C4-2B (cell line): ENCODE measurements around the gene GALNTL6.
"Not testable (repeated sequence)": the region's sequence is repeated elsewhere in the genome, so short reads cannot be mapped to it uniquely, and the experiment has no call there.

Source experiments
- H3K27ac ChIP-seq: fragments of 450-650 bp; 2 replicates; pipeline ENCODE4 v1.5.1; 2017
- ZFX ChIP-seq: fragments of 450-650 bp; IDR thresholded peaks from 2 replicates; pipeline ENCODE4 v1.6.1; 2017
- TF ChIP-seq, protein P1 (sequence below): fragments of 450-650 bp; conservative IDR thresholded peaks from 2 replicates; pipeline ENCODE4 v1.5.1; 2017; ENCODE audit warnings: mild to moderate bottlenecking

GALNTL6 gene

DNA sequence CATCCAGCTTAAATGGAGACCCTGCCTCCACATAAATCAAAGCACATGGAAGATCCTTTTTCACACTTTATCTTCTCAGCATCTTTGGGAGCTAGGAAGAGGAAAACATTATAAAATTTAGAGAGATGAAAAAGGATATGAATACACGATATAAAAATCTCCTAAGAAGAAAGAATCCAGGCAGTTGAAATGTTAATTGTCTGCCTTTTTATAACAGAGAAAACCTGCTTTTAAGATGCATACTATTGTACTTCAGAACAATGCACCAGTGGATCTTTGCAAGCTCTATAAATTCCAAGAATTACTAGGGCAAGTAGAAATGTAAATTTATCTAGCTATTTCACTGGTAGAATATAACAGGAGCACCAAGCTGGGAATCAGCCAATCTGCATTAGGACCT, 1055.1 kb downstream of the GALNTL6 start:
- H3K27ac ChIP-seq = no peak overlapping the region
- TF ChIP-seq ZFX = no peak
- TF ChIP-seq, protein P1, sequence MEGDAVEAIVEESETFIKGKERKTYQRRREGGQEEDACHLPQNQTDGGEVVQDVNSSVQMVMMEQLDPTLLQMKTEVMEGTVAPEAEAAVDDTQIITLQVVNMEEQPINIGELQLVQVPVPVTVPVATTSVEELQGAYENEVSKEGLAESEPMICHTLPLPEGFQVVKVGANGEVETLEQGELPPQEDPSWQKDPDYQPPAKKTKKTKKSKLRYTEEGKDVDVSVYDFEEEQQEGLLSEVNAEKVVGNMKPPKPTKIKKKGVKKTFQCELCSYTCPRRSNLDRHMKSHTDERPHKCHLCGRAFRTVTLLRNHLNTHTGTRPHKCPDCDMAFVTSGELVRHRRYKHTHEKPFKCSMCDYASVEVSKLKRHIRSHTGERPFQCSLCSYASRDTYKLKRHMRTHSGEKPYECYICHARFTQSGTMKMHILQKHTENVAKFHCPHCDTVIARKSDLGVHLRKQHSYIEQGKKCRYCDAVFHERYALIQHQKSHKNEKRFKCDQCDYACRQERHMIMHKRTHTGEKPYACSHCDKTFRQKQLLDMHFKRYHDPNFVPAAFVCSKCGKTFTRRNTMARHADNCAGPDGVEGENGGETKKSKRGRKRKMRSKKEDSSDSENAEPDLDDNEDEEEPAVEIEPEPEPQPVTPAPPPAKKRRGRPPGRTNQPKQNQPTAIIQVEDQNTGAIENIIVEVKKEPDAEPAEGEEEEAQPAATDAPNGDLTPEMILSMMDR = no peak

DNA sequence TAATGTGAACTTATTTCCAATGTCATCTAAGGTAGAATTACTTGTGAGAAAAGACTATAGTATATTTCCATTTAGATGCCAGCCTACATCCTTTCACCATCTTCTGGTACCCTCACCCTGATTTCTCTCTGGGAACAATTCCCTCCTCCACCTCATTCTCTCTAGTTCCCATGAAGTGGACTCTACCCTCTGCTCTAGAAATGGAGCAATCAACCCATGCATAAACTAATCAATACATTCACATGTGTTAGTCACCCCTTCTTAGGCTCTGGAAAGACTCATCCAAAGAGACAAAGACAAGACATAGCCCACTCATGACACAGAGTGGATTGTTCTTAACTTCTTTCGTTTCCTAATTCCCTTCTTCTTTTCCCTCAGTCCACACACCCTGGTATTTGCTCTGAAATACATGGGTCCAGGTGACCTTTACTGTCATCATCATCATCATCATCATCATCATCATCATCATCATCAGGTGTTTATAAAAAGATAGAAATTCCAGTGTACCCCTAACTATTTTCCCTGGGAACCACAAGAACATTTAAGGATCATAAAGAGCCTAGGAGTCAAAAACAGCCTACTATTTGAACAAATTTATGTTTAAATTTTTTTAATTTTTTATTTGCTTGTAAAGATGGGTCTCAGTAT, 1056.5 kb downstream of the GALNTL6 start:
- TF ChIP-seq, protein P1 = no peak
- no peak for TF ChIP-seq ZFX
- no peak overlapping the region for H3K27ac ChIP-seq

DNA sequence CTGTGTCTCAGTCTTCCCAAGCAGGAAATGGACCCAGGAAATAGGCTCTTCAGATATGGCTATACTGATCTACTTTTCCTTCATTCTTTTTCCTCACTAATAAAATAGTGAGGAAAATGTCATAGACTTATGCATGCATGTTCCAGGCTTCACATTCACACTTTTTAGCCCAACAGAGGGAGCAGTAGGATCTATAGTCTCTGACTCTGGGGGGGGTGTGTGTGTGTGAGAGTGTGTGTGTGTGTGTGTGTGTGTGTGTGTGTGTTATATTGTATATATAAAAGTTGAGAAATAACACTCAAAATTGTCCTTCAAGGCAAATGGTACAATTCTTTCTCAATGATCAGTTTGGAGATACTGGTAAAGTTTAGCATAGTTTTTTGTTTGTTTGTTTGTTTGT, 1058.2 kb downstream of the GALNTL6 start:
- TF ChIP-seq ZFX = no peak
- TF ChIP-seq, protein P1 = peak; percentile 9; the same call in 1 of the 2 replicates
- no peak overlapping the region for H3K27ac ChIP-seq

DNA sequence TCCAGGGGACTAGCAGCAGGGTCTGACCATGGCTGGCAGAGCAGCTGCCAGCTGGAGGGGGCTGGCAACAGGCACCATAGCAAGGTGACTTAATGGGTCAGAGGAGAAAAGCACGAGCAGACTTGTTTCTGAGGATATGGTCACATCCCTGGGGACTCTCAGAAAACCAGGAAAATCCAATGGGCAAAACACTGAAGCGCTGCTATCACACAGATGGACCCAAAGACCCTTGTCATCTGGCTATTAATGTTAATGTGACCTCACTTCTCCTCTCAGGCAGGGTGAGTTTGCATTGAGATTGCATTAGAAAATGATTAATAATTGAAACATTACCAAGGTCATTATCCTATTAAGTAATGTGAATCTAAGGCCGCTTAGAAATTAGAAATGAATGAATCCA, 1061.7 kb downstream of the GALNTL6 start:
- TF ChIP-seq, protein P1 = no peak
- no peak for TF ChIP-seq ZFX
- H3K27ac ChIP-seq = no peak overlapping the region

DNA sequence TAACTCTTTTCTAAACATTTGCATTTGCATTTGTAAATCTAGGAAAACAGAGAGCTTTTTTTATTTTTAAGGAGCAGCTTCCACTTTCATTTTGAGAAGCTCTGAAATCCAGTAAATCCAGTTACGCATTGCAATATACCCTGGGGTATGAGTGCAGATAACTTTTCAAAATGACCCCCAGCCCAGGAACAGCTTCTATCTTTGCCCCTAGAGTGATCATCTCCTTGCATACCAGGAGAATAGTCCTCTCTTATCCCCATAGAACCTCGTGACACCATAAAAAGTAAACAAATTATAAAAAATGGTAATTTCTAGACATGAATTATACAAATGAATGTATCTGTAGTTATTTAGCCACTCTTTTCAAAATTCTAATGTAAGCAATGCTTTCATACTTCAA, 1063.2 kb downstream of the GALNTL6 start:
- no peak for TF ChIP-seq ZFX
- TF ChIP-seq, protein P1 = no peak
- no peak overlapping the region for H3K27ac ChIP-seq

DNA sequence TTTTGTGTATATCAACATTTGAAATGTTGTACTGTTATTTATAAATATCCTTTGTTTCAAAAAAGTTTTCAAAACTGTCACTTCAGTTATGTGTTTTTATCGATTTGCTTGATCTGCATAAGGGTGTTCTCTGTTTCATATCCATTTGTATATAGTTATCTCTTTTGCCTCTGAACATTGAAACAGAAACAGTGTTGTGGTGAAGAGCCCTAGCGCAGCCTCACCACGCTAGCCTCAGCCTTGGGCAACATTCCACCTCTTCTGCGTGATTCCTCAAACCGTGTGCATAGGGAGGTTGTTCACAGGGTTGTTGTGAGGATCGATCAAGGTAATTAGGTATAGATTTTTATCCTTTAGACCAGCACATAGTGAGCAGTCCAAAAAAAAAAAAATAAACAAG, 1068.4 kb downstream of the GALNTL6 start:
- no peak overlapping the region for H3K27ac ChIP-seq
- no peak for TF ChIP-seq ZFX
- TF ChIP-seq, protein P1 = no peak

DNA sequence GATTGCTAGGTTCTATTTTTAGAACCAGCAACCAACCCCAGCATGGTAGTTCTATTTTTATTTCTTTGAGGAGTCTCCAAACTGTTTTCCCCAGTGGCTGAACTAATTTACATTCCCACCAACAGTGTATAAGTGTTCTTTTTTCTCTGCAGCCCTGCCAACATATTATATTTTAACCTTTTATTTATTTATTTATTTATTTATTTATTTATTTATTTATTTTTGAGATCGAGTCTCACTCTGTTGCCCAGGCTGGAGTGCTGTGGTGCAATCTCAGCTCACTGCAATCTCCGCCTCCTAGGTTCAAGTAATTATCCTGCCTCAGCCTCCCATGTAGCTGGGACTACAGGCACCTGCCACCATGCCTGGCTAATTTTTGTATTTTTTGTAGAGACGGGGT, 1074.2 kb downstream of the GALNTL6 start:
- H3K27ac ChIP-seq = not testable (repeated sequence)

DNA sequence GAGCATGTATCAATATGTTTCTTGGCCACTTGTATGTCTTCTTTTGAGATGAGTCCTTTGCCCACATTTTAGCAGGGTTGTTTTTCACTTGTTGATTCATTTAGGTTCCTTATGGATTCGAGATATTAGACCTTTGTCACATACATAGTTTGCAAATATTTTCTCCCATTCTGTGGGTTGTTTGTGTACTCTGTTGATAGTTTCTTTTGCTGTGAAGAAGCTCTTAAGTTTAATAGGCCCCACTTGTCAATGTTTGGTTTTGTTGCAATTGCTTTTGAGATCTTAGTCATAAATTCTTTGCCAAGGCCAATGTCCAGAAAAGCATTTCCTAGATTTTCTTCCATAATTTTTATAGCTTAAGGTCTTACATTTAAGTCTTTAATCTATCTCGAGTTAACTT, 1074.8 kb downstream of the GALNTL6 start:
- TF ChIP-seq, protein P1 = no peak
- TF ChIP-seq ZFX = no peak
- no peak overlapping the region for H3K27ac ChIP-seq
